GM23248 (cell line): ENCODE measurements around the gene ATP2C2.

Source experiments
- EZH2 ChIP-seq: fragments of 200-600 bp; sonication (generic); IDR thresholded peaks from 2 replicates; pipeline ENCODE4 v1.6.1; 2018; ENCODE audit warnings: antibody characterized with exemption, mild to moderate bottlenecking; ENCODE audit not compliant: insufficient read depth, poor library complexity, severe bottlenecking
- EZH2phosphoT487 ChIP-seq: fragments of 200-600 bp; sonication (generic); IDR thresholded peaks from 2 replicates; pipeline ENCODE4 v1.6.1; 2018; ENCODE audit warnings: antibody characterized with exemption, moderate library complexity, mild to moderate bottlenecking, low read depth; ENCODE audit not compliant: insufficient read depth

DNA sequence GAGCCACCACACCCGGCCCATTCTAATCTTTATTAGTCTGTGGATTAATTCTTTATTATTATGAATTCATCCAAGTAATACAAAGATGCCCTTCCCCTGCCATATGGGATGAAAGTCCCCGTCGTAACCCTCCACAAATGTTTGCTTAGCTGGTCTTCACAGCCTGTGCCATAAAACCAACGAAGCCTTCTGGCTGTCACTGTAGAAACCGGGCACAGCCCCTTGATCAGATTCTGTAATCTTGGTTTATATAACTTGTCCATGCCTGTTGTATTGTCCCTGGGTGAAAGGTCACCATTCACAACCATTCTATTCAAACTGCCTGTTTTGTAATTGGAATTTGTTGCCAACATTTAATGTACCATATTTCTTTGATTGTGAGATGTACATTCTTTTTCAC is 66.5 kb downstream of the ATP2C2 start:
- TF ChIP-seq EZH2 (no peak), EZH2phosphoT487 (no peak)
